Type B pancreatic cell (in vitro differentiated cells): ENCODE measurements around the gene PACRG. TPM values are rescaled to one million over a fixed set of nuclear protein-coding genes. Genes with fewer than 3 reads are reported as not detected.

ENCODE experiments used
- DNase-seq: peaks from one replicate; pipeline ENCODE4 v3.0.0; 2021; ENCODE audit warnings: mixed read lengths; ENCODE audit not compliant: unreplicated experiment; ENCODE audit errors: extremely low spot score
- H3K27ac Mint-ChIP-seq: 2 replicates; pipeline ENCODE4 v1.8.0; 2021; ENCODE audit warnings: mild to moderate bottlenecking, mixed read lengths
- H3K27me3 Mint-ChIP-seq: 2 replicates; pipeline ENCODE4 v1.8.0; 2021; ENCODE audit warnings: mixed read lengths
- H3K36me3 Mint-ChIP-seq: 2 replicates; pipeline ENCODE4 v1.8.0; 2021; ENCODE audit warnings: mixed read lengths
- H3K4me1 Mint-ChIP-seq: one replicate; pipeline ENCODE4 v1.8.0; 2021; ENCODE audit warnings: mixed read lengths; ENCODE audit not compliant: unreplicated experiment
- H3K4me3 Mint-ChIP-seq: 2 replicates; pipeline ENCODE4 v1.8.0; 2021; ENCODE audit warnings: mild to moderate bottlenecking, mixed read lengths
- H3K9me3 Mint-ChIP-seq: 2 replicates; pipeline ENCODE4 v1.8.0; 2021; ENCODE audit warnings: mixed read lengths
- total RNA-seq: library from RNA; stranded (reverse); gene quantifications from 2 replicates; pipeline ENCODE4 v1.2.1, GENCODE V29; 2021; ENCODE audit warnings: low replicate concordance
- TF ChIP-seq, protein P1 (sequence below): fragments of 200-600 bp; sonication (generic); conservative IDR thresholded peaks from 2 replicates; pipeline ENCODE4 v1.5.0; 2021; ENCODE audit warnings: antibody characterized with exemption, mild to moderate bottlenecking

Gene PACRG
- total RNA-seq, 1 donor from 2014 or later: 5.6 TPM

DNA sequence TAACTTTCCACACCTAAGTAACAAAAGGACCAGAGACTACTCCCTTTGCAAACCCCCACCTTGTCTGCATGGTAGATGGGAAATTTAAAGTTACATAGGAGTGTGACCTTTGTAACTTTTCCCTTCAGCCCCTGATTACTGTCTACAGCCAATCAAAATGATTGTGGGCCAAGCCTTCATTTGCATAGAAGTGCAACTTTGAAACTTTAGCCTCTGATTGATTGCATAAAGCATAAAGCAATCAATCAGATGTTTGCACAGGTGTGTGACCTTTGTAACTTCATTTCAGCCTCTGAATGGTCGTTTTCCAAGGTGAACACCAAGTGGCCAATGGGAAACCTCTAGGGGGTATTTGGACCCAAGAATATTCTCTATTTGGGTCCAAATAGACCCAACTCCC, 46.3 kb upstream of the PACRG start:
- Mint-ChIP-seq H3K4me1 (no peaks in the 10 kb centered on the region), H3K36me3 (no peaks in the 10 kb centered on the region), H3K27ac (no peak overlapping the region), H3K27me3 (no peaks in the 10 kb centered on the region), H3K4me3 (no peak overlapping the region), H3K9me3 (no peaks in the 10 kb centered on the region)
- DNase-seq: no peak
- TF ChIP-seq, protein P1, sequence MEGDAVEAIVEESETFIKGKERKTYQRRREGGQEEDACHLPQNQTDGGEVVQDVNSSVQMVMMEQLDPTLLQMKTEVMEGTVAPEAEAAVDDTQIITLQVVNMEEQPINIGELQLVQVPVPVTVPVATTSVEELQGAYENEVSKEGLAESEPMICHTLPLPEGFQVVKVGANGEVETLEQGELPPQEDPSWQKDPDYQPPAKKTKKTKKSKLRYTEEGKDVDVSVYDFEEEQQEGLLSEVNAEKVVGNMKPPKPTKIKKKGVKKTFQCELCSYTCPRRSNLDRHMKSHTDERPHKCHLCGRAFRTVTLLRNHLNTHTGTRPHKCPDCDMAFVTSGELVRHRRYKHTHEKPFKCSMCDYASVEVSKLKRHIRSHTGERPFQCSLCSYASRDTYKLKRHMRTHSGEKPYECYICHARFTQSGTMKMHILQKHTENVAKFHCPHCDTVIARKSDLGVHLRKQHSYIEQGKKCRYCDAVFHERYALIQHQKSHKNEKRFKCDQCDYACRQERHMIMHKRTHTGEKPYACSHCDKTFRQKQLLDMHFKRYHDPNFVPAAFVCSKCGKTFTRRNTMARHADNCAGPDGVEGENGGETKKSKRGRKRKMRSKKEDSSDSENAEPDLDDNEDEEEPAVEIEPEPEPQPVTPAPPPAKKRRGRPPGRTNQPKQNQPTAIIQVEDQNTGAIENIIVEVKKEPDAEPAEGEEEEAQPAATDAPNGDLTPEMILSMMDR: no peak

- H3K4me1 Mint-ChIP-seq: no peaks in the 10 kb centered on the region
- no peak overlapping the region for H3K27ac Mint-ChIP-seq
- TF ChIP-seq, protein P1: no peak
- no peak for DNase-seq
- no peaks in the 10 kb centered on the region for H3K9me3 Mint-ChIP-seq
- H3K36me3 Mint-ChIP-seq: no peaks in the 10 kb centered on the region
- H3K27me3 Mint-ChIP-seq: no peaks in the 10 kb centered on the region
- no peak overlapping the region for H3K4me3 Mint-ChIP-seq
Measured at GRCh38 chr6:162683135-162683534, 44.6 kb upstream of the PACRG start.

- Mint-ChIP-seq H3K9me3 (no peaks in the 10 kb centered on the region), H3K4me1 (no peaks in the 10 kb centered on the region), H3K4me3 (no peak overlapping the region), H3K27me3 (no peaks in the 10 kb centered on the region), H3K27ac (no peak overlapping the region), H3K36me3 (no peaks in the 10 kb centered on the region)
- TF ChIP-seq, protein P1: no peak
- DNase-seq: no peak
Measured at GRCh38 chr6:162684052-162684451, 43.7 kb upstream of the PACRG start.

DNA sequence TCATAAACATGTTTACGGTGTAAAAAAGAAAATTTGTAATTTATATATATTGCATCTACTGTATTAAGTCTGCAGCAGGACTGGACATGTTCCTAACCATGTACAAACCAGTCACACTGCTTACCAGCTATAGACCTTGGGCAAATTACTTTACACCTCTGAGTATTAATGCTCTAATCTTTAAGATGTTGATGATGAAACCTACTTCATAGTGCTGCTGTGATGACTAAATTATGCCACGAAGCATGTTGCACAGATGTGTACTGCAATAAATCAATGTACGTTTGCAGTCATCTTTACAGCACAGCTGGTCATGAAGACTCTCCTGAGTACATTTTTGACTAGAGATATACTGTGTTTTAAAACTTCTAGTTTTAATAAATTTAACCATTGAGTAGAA, 42.8 kb upstream of the PACRG start:
- H3K27ac Mint-ChIP-seq: no peak overlapping the region
- no peak for DNase-seq
- H3K27me3 Mint-ChIP-seq: no peaks in the 10 kb centered on the region
- TF ChIP-seq, protein P1: no peak
- H3K36me3 Mint-ChIP-seq: no peaks in the 10 kb centered on the region
- no peak overlapping the region for H3K4me3 Mint-ChIP-seq
- H3K4me1 Mint-ChIP-seq: no peaks in the 10 kb centered on the region
- no peaks in the 10 kb centered on the region for H3K9me3 Mint-ChIP-seq

- Mint-ChIP-seq H3K27me3 (no peaks in the 10 kb centered on the region), H3K4me3 (no peak overlapping the region), H3K27ac (no peak overlapping the region), H3K9me3 (no peaks in the 10 kb centered on the region), H3K36me3 (no peaks in the 10 kb centered on the region), H3K4me1 (no peaks in the 10 kb centered on the region)
- TF ChIP-seq, protein P1: no peak
- no peak for DNase-seq
Measured at GRCh38 chr6:162685586-162685985, 42.2 kb upstream of the PACRG start.

- Mint-ChIP-seq H3K9me3 (no peaks in the 10 kb centered on the region), H3K27me3 (no peaks in the 10 kb centered on the region), H3K4me1 (no peaks in the 10 kb centered on the region), H3K27ac (no peak overlapping the region), H3K4me3 (no peak overlapping the region), H3K36me3 (no peaks in the 10 kb centered on the region)
- TF ChIP-seq, protein P1: no peak
- DNase-seq: no peak
Measured at GRCh38 chr6:162688751-162689345, 38.9 kb upstream of the PACRG start.
